ENCODE results near the gene CD3D. TPM values are rescaled to one million over a fixed set of nuclear protein-coding genes. Genes with fewer than 3 reads are reported as not detected.

CD3D gene
- total and polyA plus RNA-seq, 2 donors (not counting 1 experiment from before 2014, with no cell fraction given): 0.79 to 1.7 TPM

DNA sequence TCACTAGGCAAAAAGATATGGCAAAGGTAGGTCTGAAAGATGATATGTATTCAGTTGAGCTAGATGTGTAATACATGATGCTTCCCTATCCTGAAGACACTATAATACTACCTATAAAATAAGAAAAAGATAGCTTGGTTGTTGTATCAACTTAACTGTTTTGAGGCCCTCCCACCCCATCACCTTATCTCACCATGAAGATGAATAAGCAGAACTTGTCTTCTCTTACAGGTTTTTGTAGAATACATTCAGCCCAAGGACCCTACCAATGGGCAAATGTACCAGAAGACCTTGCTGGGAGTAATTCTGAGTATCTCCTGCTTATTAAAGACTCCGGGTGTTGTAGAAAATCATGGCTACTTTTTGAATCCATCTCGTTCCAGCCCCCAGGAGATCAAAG lies 30.8 kb upstream of the CD3D start:
- Mint-ChIP-seq H3K4me3 (no peak overlapping the region), H3K27ac (no peak overlapping the region), H3K27me3 (no peaks in the 10 kb centered on the region), H3K4me1 (no peaks in the 10 kb centered on the region), H3K9me3 (ENCODE audit: insufficient read depth) (no peaks in the 10 kb centered on the region)
- ChIA-PET CTCF (interaction anchor here (1.0 kb wide), 1 partner anchor 78 kb away, joined by 4 read pairs; no protein-coding TSS in a partner anchor), POLR2A (no interaction called here)
- Histone ChIP-seq H3K4me3 (ENCODE audit: control extremely low read depth in 1 of 5, extremely low read depth in 1 of 5, insufficient read depth in 1 of 5, low read depth in 2 of 5, low read length in 4 of 5) (no peak overlapping the region), H3K4me2 (replicated peaks; ENCODE audit: low read depth, low read length, poor library complexity, severe bottlenecking) (no peak overlapping the region), H3K27me3 (replicated peaks in 1 of 4; ENCODE audit: control extremely low read depth in 1 of 4, control insufficient read depth in 3 of 4, insufficient read depth in 4 of 4, low read length in 3 of 4) (no peaks in the 10 kb centered on the region), H3K4me1 (ENCODE audit: control insufficient read depth in 2 of 2, insufficient read depth in 2 of 2, low read length in 2 of 2) (no peaks in the 10 kb centered on the region), H3K27ac (ENCODE audit: low read length in 2 of 2) (no peak overlapping the region), H3K9ac (ENCODE audit: low read length) (no peak overlapping the region), H3K79me2 (ENCODE audit: control insufficient read depth, insufficient read depth, low read length) (no peaks in the 10 kb centered on the region), H4K20me1 (ENCODE audit: control insufficient read depth, insufficient read depth, low read length, poor library complexity, severe bottlenecking) (no peaks in the 10 kb centered on the region), H3K9me3 (ENCODE audit: control extremely low read depth in 1 of 3, control insufficient read depth in 2 of 3, insufficient read depth in 1 of 3, low read length in 2 of 3) (no peaks in the 10 kb centered on the region), H2AFZ (ENCODE audit: insufficient read depth, low read depth, low read length, poor library complexity, severe bottlenecking) (no peak overlapping the region), H3K36me3 (replicated peaks in 1 of 2; ENCODE audit: control extremely low read depth in 1 of 2, control insufficient read depth in 1 of 2, extremely low read depth in 1 of 2, insufficient read depth in 2 of 2, low read length in 1 of 2) (peaks cover 6 to 83% of the 10 kb centered on the region in 2 experiments)
- no peak for TF ChIP-seq EZH2 (IDR thresholded peaks at IDR 0.05; ENCODE audit: borderline replicate concordance, insufficient read depth, low read depth, low read length, poor library complexity, severe bottlenecking)
- no peak for TF ChIP-seq CTCF (IDR thresholded peaks at IDR 0.05)
- no peak for ATAC-seq (ENCODE audit: low read depth)
- intact Hi-C loops (cut with micrococcal nuclease): no loop called here
- DNase-seq: no peak
- 100% methylated on average over 2 of the region's 2 CpGs for WGBS (ENCODE audit: insufficient coverage)

- H3K27me3 Mint-ChIP-seq: no peaks in the 10 kb centered on the region
- no peak overlapping the region for H3K4me3 Mint-ChIP-seq
- intact Hi-C loops (cut with micrococcal nuclease): no loop called here
- Histone ChIP-seq H4K20me1 (ENCODE audit: control insufficient read depth, insufficient read depth, low read length, poor library complexity, severe bottlenecking) (no peaks in the 10 kb centered on the region), H3K27me3 (replicated peaks in 1 of 4; ENCODE audit: control extremely low read depth in 1 of 4, control insufficient read depth in 3 of 4, insufficient read depth in 4 of 4, low read length in 3 of 4) (no peaks in the 10 kb centered on the region), H3K79me2 (ENCODE audit: control insufficient read depth, insufficient read depth, low read length) (peaks cover 4% of the 10 kb centered on the region), H3K4me1 (ENCODE audit: control insufficient read depth in 2 of 2, insufficient read depth in 2 of 2, low read length in 2 of 2) (no peaks in the 10 kb centered on the region), H3K9ac (ENCODE audit: low read length) (no peak overlapping the region), H3K4me3 (ENCODE audit: control extremely low read depth in 1 of 5, extremely low read depth in 1 of 5, insufficient read depth in 1 of 5, low read depth in 2 of 5, low read length in 4 of 5) (no peak overlapping the region), H3K4me2 (replicated peaks; ENCODE audit: low read depth, low read length, poor library complexity, severe bottlenecking) (no peak overlapping the region), H3K36me3 (replicated peaks in 1 of 2; ENCODE audit: control extremely low read depth in 1 of 2, control insufficient read depth in 1 of 2, extremely low read depth in 1 of 2, insufficient read depth in 2 of 2, low read length in 1 of 2) (peaks cover 6 to 82% of the 10 kb centered on the region in 2 experiments), H2AFZ (ENCODE audit: insufficient read depth, low read depth, low read length, poor library complexity, severe bottlenecking) (no peak overlapping the region), H3K27ac (ENCODE audit: low read length in 2 of 2) (no peak overlapping the region), H3K9me3 (ENCODE audit: control extremely low read depth in 1 of 3, control insufficient read depth in 2 of 3, insufficient read depth in 1 of 3, low read length in 2 of 3) (no peaks in the 10 kb centered on the region)
- ATAC-seq (ENCODE audit: low read depth) (no peak), DNase-seq (no peak)
- CTCF ChIA-PET: no interaction called here
- POLR2A ChIA-PET: no interaction called here
- no peaks in the 10 kb centered on the region for H3K9me3 Mint-ChIP-seq (ENCODE audit: insufficient read depth)
- H3K4me1 Mint-ChIP-seq: no peaks in the 10 kb centered on the region
- 95% methylated on average over 3 of the region's 4 CpGs for WGBS (ENCODE audit: insufficient coverage)
- no peak overlapping the region for H3K27ac Mint-ChIP-seq
- TF ChIP-seq CTCF (IDR thresholded peaks at IDR 0.05) (no peak), EZH2 (IDR thresholded peaks at IDR 0.05; ENCODE audit: borderline replicate concordance, insufficient read depth, low read depth, low read length, poor library complexity, severe bottlenecking) (no peak)
These were observed 28.3 kb upstream of the CD3D start for GRCh38 chr11:118370774-118371173.

All from B cell (primary cell).